HG03135 (cell line): ENCODE results near the gene CA12.
"Not testable (repeated sequence)": the region's sequence is repeated elsewhere in the genome, so short reads cannot be mapped to it uniquely, and the experiment has no call there.

ENCODE experiments used
- ATAC-seq: cut with Tn5 transposase; IDR thresholded peaks from one replicate; pipeline ENCODE4 v1.9.1; 2021; ENCODE audit warnings: mild to moderate bottlenecking, moderate library complexity; ENCODE audit not compliant: unreplicated experiment

The CA12 gene

DNA sequence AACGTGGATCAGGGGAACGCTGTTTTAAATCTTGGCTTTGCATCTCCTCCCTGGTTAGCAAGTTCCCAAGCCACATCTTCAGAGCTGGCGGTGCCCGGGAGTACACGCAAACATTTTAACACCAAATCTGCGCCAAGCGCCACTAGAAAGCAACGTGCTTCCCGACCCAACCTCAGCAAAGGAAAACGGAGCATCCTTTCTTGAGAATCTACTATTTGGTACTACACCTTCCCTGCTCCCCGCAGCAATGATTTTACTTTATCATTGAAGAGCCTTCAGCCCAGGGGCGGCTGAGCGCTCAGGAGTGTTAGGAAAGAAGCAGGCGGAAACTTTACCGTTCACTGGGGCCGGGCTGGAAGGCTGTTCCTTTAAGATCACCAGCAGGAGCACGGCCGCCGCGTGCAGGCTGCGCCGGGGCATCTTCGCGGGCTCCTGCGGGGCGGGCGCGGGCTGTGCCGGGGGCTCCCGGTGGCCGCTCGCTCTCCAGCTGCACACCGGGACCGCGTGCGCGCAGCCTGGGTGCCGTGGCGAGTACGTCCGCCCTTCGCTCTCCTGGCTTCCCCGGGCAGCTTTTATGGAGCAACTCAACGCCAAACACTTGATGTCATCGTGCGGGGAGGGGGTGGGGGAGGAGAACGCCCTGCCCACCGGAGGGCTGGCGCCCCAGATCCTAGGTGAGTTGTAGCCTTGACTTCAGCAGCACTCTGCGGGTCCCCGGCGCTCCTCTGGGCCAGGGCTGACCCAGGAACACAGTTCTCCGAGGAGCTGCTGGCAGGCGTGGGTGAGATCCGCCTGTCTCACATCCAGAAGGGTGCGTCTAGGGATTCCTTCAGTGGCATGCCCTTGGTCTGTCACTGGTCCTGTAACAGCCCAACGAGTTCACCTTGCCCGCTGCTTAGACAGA is at the start of gene CA12:
Gene CA12, minus strand, starts transcription at position 546 of the 904 bp plus-strand sequence. Its CDS starts 126 bp downstream, at position 420.
- ATAC-seq, result no peak

DNA sequence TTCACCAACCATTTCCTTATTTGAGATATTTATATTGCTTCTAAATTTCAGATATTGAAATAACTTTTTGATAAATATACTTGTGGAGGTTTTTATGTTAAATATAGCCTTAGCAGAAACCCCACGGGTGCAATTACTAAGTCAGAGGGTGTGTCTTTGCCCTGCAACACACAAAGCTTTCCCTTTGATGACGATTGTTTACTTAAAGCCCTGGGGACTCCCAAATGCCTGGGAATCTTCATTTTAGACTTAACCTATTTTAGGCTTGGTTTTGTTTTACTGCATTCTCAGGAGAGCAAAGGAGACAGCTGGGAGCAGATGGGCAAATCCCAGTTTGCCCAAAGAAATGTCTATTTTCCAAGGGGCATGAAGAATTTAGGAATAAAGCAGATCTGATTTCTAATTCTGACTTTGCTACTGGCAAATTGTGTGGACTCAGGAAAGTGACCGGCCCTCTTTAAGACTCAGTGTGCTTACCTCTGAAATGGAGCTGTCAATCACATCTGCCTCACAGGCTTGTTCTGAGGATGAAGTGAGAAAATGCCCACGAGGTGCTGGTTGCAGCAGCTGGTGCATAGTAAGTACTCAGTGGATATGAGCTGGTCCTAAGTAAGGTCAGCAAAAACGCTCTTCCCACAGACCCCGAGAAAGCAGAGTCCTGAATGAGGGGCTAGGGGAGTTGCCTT is 49.3 kb upstream of the CA12 start:
- no peak for ATAC-seq

DNA sequence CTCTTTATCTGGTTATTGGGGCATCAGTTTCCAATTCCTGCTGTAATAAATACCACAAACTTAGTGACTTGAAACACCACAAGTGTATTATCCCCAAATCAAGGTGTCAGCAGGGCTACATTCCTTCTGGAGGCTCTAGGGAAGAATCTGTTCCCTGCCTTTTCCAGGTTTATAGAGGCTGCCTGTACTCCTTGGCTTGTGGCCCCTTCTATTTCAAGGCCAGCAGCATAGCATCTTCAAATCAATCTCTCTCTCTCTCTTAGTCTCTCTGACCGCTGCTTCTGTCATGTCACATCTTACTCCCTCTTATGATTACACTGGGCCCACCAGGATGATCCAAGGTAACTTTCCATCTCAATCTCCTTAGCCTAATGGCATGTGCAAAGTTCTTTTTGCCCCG is 44.9 kb upstream of the CA12 start:
- no peak for ATAC-seq

DNA sequence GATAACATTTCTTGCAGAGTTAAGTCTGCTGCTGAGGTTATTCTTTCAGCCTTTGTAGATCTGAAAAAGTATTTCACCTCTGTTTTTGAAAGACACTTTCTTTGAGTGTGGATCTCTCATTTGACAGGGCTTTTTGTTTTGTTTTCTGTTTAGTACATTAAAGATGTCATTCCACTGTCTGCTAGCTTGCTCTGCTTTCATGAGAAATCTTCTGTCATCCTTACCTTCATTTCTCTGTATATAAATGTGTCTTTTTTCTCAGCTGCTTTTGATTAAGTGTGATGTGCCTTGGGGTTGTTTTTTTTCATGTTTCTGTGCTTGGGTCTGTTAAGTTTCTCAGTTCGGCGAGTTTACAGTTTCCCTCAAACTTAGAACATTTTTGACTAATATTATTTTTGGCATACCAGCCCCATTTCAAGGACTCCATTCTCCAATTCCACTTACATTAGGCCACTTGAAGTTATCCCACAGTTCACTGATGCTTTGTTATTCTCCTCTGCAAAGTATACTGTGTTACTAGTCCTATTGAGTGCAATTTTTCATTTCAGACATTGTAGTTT is 43.9 kb upstream of the CA12 start:
- ATAC-seq, result no peak

DNA sequence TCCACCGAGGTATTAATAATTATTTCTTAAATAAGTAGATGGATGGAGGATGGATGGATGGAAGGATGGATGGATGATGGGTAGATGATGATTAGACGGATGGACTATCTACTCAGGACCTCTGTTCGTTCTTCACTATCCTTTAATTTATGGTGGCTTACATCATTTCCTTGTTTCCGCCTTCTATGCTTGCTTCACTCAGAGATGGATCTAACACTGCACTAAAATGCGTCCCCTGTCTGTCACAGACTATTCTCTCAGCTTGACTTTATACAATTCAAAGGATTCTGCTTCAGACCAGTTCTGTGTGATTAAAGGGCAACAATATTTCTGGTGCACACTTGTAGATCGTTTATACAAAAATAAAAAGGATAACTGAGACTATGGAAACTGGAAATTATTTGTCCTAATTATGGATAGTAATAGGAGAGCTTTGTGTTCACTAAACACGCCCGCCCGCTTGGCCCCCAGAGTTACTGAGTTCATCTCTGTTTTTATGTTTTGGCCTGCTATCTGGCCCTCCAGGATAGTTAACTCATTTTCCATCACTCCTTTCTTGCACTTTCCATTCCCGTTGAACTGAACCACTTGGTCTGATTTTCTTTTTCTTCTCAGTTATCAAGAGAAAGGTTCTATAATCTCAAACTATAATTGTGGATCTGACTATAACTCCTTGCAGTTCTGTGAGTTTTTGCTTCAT is 41.4 kb upstream of the CA12 start:
- ATAC-seq, result no peak

DNA sequence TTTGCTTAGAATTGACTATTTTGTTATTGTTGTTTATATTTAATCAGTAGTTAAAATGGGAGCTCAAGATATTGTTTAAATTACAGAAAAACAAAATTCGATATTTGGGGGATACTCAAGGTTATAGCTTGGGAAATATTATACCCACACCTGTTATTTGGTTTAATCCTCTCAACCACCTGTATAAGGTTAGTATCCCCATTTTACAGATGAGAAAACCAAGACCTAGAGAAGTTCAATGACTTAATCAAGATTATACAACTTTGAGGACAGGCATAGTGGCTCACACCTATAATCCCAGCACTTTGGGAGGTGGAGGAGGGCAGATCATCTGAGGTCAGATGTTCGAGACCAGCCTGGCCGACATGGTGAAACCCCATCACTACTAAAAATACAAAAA is 39.8 kb upstream of the CA12 start:
- ATAC-seq, result no peak

DNA sequence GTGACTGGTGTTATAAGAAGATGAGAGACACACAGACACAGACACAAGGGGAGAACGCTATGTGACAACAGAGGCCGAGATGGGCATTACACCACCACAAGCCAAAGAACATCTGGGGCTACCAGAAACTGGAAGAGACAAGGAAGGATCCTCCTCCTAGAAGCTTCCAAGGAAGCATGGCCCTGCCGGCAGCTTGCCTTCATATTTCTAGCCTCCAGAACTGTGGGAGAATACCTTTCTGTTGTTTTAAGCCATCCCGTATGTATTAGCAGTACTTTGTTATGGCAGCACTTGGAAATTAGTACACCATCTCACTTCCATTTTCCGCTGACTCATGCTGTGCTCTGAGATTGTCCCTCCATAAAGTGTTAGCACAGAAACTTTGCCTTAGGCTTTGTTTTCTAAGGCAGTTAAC is 38.7 kb upstream of the CA12 start:
- no peak for ATAC-seq

DNA sequence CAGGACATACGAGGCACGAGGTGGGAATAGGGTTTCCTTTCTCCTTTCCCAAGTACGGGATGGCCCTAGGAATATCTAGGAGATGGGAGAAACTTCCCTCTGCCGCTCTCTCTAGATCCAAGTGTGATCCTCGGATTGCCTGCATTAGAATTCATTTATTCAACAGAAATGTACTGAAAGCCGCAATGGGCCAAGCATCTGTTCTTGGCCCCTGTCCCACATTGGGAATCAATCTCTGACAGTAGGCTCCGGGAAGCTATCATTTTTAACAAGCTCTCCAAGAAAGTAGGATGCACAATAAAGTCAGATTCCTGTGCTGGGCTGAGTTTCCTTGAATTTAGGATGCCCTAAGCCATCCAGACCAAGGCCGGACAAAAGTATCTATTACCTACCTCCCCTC is 37.2 kb upstream of the CA12 start:
- ATAC-seq, result no peak

DNA sequence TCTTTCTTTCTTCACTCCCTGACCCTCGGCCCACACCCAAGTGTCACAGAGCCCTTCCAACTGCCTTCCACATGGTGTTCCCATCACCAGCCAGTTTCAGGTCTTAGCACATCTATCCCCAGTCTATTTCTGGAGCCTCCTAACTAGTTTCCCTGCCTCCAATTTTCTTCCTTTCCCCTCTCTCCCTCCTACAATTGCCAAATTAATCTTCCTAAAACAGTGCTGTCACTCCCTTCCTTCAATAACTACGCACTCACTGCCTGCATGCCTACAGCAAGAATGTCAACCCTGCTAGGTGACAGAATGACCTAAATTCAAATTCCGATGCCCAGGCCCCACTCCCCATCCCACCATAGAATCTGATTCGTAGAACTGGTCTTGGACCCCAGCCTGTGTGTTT is 36.1 kb upstream of the CA12 start:
- ATAC-seq, result no peak

DNA sequence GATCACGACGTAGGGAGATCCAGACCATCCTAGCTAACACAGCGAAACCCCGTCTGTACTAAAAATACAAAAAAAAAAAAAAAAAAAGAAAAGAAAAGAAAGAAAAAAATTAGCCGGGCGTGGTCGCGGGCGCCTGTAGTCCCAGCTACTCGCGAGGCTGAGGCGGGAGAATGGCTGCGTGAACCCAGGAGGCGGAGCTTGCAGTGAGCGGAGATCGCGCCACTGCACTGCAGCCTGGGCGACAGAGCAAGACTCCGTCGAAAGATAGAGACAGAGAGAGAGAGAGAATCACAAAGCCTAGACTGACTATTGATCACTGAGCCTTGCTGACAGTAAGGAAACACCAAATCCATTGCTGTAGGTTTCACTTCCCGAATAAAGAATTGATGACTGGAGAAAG is 35.6 kb upstream of the CA12 start:
- ATAC-seq, result not testable (repeated sequence)

DNA sequence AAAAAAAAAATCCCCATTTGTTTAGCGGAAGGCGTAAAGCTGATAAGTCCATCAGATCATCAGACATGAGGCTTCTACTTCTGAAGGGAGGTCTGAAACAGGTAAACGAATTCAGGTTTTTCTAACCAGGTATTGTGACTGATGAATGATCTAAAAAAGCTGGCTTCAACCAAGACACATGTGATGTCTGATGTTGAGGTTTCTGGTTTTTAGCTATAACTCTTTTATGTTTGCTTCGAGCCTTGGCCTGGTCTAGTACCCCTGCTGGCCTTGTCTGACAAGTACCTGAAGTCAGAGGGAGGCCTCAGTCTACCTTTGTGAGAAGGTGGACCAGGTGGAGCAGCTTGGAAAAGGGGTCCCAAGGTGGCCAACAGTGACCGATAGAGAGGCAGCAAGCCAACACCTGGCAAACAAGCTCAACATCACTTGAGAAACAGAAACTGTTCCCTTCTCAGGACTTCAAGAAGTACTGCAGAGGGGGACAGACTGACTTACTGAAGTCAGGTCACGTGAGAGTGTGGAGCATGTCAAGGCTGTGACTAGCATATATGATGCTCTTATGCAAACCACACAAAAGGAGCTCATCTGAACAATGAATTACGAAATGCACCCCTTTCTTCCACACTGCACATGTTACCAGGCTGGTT is 33.0 kb upstream of the CA12 start:
- no peak for ATAC-seq

DNA sequence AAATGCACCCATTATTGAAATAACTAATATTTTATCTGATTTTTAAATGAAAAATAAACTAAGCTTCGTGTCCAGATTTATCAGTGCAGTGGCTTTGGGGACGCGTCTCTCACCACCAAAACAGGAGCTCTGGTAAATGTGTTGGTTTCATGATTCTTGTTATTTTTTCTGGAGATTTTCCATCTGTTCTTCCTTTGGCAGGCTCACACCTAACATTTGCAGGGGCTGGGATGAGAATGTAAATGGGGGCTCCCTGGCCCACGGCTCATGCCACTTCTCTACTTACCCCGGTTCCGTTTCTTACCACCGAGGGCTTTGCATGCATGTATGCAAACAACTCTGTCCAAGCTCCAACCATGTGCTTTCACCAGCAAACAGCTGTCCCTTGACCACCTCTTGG is 30.9 kb upstream of the CA12 start:
- ATAC-seq, result no peak

DNA sequence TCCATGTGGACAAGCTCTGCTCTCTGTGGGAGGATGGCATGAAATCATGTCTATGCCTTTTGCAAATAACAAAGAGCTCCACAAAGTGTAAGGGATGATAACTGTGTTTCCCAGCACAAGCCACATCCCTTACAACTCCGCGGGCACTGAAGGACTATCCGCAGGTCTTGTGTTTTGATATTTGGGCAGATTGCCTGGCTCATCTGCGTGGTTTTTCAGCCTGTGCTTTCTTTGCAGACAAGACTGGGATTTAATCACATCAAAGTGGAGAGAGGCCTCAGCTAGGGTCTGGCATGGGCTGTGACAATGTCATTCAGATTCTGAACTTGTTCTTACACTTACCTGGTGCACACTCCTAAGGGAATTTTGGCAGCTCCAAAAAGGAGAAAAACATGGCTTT is 30.2 kb upstream of the CA12 start:
- ATAC-seq, result no peak

DNA sequence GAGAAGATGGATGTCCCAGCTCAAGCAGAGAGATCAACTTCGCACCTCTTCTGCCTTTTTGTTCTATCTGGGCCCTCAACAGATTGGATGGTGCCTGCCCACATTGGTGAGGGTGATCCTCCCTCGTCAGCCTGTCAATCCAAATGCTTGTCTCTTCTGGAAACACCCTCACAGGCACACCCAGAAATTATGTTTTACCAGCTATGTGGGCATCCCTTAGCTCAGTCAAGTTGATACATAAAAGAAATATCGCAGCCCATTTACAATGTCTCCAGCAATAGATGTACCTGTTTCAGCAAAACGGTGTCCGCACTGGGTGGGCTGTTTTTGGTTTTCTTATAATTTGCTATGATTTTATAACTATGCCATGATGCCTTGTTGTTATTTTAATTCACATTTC is 27.5 kb upstream of the CA12 start:
- ATAC-seq, result no peak

DNA sequence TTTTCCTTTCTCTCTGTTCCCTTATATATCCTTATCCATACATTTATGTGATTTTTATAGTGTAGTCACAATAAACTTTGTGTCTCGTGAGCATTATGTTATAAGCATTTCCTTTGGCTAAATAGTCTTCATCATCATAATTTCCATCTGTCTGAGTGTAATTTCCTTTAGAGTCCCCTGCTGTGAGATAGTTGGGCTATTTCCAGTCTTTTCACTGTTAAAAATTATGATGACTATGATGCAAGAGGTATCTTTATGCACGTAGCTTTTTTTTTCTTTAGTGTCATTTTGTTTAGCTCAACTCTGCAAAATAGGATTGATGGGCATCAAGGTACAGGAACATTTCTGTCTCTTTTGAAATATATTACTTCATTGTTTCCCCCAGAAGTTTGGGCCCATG is 26.9 kb upstream of the CA12 start:
- no peak for ATAC-seq

DNA sequence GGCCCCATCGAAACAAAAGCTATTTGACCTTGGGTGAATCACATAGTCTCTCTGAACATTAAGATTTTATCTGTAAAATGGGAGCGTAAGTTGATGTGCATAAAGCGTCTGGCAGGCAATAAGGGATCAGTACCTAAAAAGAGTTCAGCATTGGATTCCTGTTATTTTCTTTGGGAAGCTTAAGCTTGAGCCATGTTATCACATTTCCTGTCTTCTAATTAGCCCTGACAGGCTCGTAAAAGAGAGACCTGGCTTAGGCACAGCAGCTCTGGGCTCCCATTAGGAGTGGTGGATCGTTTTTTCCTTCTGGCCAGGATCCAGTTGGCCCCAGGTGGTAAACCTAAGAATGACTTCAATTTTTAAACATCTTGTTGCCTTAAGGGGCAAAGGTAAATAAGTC is 26.0 kb upstream of the CA12 start:
- no peak for ATAC-seq

DNA sequence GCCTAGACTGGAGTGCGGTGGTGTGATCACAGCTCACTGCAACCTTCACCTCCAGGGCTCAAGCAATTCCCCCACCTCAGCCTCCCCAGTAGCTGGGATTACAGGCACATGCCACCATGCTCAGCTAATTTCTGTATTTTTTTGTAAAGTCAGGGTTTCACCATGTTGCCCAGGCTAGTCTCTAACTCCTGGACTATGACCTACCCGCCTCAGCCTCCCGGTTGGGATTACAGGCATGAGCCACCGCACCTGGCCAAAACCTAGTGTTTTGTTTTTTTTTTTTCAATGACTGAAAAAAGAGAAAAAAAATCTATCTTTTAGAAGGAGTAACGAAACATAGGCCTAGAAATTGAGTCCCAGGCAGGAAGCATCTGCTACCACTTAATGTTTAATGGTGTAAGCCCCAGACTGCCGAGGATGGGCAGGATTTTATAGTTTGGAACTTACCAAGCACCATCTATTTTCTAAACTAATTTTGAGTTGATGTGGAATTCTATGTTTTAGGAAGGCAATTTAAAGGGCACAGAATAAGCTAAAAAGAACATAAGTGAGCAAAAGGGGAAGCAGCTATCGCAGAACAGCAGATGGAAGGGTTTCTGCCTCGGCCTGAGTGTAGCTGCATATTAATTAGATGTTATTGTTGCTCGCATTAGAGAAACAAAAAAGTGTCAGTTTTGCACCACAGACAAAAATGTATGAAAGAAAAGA is 24.2 kb upstream of the CA12 start:
- ATAC-seq, result no peak

DNA sequence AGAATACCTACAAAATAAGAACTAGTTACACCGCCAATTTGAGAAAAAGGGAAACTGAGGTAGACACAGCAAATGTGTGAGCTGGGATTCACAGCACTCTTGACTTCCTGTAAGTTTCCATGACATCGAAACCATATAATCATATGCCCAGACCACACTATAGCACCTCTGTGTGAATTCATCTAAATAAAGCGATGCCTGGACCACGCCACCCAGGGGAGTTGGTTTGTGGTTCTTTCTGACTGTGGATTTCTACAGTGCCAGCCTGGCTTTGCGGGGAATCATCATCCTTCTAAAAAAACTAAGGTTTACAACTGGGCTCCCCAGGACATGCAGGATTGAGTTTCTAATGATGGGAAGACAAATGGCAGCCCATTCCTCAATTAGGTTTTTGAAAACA is 23.5 kb upstream of the CA12 start:
- no peak for ATAC-seq

DNA sequence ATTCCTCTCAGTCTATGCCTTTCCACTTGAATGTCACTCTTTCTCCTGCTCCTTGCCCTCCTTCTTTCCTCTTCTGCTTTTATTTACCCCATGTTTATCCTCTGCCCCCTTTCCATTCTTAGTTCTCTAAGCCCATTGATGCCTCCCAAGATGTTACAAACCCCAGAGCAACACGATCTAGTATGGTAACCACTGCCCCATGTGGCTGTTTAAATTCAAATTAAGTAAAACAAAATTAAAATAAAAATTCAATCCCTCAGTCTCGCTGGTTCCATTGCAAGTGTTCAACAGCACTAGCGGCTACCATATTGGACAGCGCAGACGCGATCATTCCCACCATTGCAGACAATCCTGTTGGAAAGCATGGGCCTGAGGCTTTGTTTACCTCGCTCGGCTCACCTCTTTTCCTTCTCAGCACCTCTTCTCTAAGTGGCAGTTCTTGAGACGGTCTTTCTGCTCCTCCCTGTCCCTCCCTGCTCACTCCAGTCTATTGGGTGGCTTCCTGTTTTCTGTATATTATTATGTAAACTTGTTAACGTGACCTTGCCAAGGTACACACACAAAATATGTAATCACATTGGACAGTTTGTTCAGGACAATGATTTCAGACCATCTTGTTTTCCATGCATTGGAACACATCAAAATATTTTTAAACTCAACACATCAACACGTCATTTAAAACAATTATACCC is 21.8 kb upstream of the CA12 start:
- ATAC-seq, result no peak
